ENCODE results near the gene HSF5.
"Not testable (repeated sequence)": the region's sequence is repeated elsewhere in the genome, so short reads cannot be mapped to it uniquely, and the experiment has no call there.

Gene HSF5

DNA sequence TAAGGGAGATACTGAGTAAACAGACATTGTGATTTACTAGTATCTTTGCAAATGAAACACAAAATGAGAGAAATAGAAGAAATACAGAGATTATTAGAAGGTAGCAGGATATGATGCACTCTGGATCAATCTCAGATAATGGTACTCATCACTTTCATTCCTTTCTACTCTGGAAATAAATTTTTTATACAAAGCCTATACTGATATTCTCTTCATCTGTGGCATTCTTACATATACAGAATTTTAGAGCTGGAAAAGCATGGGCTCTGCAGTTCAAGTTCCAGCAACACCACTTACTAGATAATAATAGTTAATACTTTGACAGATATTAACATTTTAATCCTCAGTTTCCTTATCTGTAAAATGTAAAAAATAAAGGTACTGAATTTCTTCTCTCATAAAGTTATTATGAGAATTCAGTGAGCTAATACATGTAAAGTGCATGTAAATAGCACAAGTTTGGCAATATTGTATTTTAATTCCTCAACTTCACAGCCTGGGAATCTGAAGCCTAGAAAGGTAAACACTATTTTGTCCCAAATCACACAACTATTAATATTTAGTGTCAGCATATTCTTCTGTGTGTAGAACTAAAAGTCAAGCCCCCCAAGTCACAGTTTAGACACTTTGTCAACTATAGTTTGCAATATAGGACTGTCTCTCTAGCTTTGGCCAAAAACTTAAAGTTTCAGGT is 77.3 kb downstream of the HSF5 start:
- DNase-seq, result no peak

DNA sequence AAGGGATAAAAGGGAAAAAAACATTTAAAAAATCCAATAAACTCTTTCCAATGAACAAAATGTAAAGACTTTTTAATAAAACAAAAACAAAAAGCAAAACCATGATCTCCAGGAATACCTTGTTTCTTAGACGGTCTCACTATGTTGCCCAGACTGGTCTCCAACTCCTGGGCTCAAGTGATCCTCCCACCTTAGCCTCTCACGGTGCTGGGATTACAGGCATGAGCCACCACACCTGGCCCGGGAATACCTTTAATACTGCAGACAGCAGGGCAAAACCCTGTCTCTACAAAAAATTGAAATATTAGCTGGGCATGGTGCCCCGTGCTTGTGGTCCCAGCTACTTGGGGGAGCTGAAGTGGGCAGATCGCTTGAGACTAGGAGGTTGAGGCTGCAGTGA is 78.8 kb downstream of the HSF5 start:
- no peak for DNase-seq

DNA sequence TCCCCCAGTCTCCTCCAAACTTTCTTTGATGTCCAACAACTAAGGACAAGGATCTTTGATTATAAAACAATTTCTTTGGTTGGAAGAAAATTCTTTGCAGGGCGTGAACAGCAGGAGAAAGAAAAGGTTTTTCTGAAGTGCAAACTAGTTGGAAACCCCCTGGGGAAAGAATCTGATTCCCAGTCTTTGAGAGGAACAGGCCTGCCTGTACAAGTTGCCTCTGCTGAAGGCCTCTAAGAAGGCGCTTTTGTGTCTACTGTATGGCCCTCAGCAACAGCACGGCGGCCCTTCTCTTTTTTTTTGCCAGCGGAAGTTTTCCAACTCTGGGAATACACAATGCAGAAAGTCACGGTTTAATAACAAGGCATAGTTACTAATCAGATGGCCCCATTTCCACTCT is 84.9 kb downstream of the HSF5 start:
- DNase-seq, result peak; percentile 38

DNA sequence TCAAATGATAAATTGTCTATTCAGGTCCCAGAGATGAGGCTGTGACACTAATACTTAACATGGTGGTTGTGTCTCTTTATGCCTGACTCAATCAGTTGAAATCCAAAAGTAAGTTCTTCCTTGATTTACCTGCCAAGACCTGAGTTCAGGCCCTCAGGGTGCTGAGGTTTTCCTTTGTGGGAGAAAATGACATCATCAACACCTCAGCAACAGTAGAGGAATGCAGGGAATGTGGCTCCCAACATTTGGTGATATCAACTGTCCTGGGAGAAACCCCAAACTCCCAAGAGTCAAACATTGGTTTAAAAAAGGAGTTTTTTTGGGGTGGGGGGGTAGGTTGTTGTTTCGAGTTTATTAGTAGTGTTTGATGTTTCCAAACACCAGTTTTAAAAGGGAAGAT is 85.5 kb downstream of the HSF5 start:
- no peak for DNase-seq

DNA sequence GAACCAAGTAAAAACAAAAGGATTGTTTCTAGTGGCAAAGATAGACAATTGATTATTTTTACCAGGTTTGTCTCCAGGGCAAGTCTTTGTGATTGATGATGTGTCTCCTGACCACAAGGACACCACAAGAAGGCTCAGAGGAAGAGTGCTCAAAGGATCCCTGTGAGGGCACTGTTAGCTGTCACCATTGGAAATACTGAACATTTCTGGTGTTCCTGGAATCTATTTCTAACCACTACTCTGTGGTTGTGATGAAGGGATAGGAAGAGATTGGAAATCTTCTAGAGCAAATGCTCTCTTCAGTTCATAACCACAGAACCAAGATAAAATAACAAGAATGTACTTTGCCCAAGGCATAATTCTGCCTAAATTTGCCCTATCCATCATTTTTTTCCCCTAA is 86.2 kb downstream of the HSF5 start:
- DNase-seq, result no peak

DNA sequence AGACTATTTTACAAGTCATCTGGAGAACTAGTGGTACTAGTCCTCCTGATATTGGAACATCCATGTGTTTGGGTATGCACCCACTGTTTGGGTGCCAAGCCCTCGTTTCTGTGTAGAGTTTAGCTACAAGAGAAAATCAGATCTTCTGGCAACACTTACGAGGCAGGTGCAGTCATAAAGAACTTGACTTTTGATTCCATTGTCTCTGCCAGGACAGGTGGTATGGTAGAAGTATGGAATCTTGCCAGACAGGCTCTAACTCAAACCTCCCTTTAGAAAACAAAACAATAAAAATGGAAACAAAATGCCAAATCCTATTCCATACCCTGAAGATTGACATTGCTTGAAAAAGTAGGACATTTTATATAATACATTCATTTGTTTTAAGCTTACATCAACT is 86.9 kb downstream of the HSF5 start:
- peak; percentile 62 for DNase-seq

DNA sequence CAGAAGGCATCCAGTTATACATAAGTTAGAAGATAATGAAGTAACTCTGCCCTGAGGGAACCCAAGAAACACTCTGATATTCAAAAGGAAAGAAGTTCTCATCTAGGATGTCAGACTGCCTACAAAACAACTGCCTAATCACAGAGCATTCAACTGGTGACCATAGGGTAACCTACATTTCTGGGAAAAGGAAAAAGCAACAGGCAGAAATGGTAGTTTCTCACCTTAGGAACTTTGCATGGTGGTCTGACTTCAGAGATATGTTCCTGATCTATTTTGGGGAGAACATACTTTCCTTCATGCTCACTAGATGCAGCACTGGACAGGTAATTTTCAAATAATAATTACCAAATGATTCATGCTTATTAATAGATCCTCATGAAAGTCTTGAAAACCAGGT is 87.4 kb downstream of the HSF5 start:
- peak; percentile 49 for DNase-seq

DNA sequence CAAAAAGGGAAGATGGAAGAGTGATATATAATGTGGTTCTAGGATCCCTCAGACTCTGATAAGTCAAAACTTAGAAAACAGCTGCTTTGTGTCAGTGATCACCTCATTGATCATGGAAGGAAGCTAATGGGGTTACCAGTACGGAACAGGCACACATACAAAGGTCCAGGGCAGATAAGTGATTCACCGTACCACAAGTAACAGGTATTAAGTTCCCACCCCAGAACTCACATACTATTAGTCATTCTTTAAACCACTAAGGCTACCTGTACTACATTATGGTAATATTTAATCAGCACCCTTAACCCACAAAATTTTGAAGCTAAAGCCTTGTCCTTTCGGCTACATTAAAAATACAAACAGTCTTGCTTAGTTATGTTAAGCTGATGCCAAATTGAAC is 88.2 kb downstream of the HSF5 start:
- no peak for DNase-seq

DNA sequence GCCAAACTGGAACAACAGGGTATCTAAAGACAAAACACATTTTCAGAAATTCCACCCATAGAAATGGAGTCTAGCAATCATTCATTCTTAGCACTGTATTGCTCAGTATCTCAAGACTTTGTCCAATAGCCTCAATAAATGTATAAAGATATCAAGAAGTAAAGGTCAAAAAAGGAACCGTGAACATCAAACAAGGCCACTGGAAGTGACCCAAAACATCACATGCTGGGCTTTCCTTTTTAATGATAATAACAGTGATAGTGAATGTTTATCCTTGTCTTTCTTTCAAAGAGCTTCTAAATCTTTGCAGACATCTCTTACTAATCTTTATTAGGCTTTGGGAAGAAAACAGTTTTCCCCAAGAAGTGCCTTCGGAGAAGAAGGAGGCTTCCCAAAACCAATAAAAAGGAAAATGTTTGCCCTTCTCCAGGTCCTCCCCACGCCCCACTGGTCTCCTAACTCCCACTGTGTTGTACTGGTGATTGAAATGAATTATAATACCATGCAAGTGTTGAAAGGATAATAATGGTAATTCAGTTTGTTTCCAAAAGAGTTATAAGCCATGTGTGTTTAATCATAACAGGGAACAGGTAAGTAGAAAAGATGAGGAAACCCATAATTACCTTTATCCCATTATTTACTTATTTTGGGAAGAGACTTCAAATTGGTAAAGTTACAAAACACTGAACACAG is 89.5 kb downstream of the HSF5 start:
- no peak for DNase-seq

DNA sequence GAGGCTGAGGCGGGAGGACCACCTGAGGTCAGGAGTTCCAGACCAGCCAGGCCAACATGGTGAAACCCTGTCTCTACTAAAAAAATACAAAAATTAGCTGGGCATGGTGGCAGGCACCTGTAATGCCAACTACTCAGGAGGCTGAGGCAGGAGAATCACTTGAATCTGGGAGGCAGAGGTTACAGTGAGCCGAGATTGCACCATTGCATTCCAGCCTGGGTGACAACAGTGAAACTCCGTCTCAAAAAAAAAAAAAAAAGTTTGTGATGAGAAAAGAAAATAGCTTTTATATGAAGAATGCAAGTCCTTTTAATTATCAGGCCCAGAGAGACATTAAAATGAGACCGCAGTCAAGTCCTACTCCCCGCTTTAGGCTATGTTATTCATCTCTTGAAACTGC is 90.8 kb downstream of the HSF5 start:
- not testable (repeated sequence) for DNase-seq

DNA sequence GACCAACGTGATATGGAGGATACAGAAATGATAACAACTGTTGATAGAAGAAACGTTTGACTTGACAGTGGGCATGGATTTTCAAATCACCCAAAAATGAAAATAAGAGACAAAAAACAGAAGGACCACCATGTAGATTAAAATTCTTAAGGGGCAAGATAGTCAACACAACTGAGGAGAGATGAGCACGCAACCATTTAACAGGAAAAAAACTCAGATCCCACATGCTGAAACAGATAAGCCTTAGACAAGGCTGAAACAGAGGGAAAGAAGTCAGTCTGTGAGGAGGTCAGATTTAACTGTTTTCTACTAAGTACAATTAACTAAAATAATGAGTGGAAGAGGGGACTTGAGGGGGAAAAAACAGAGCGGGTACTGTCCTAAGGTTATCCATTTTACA is 92.0 kb downstream of the HSF5 start:
- DNase-seq, result no peak

DNA sequence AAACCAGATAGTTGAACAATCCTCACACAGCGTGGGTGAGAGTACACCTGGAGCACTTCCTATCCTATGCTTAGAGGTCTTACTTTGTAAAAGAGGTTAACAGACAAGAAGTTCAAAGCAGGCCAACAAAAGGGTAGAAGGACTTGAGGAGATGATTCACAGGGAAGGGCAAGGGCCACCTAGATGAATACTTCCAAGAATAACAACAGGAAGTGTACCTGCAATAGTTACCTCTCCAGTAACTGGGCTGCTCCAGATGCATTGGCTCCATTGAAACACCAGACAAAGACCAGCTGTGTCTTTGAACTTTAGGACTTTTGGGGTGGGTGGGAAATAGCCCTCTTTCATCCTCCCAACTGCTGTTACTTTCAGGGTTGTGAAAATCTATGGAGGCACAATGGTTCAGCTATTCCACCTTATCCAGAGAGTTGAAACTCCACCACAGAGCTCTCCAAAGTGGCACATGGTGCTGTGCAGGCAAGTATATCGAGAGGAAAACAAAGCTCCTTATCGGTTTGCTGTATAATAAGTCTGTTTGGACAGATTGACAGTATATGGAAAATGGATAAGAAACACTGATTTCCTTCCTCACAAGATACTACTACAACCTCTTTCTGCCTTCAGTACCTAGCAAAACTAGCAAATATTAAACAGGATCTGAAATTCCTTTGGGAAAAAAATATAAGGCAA is 93.5 kb downstream of the HSF5 start:
- DNase-seq, result no peak

DNA sequence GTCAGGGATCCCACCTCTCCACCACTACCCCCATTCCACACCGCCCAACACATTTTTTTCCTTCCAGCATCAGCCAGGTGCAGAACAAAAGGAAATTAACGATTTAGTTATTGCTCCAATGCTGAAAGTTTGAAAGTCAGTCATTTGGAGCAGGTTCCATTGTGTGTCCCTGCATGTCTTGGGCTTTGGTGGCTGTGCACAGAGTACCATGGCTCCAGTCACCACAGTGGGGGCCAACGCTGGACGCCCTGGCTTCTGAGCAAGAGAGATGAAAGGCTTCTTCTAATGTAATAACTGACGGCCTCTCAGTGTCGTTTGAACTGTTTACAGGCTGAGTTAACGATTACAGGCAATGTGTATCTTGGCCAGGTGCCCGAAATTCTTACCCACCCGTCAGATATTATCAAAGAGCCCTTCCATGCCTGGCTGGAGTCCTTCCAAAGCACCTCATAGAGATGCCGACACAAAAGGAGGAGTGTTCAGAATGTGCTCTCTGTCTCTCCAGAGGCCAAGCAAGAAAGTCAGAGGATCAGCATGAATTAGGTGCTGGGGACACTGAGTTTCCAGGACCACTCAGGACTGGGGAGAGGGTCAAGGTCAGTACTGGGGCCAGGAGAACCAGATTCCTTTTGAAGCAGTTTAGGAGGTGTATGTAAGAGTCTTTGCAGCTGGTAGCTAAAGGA is 96.8 kb downstream of the HSF5 start:
- peak; percentile 79 for DNase-seq

DNA sequence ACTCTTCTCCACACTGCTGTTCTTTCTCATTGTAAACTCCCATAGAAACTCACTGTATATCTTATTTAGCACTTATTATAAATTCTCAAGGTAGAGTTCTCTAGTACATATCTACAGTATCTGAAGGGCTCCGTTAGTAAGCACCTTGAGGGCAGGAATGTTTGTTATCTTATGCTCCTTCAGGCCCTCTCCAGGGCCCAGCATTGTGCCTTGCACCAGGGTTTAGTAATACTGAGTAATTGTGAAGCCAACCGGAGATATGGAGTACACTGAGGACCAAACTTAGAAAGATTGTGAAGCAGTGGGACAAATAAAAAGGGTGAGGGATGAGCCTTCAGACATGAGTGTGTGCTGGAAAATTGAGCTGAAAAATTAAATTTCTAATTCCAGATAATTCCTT is 97.3 kb downstream of the HSF5 start:
- no peak for DNase-seq

DNA sequence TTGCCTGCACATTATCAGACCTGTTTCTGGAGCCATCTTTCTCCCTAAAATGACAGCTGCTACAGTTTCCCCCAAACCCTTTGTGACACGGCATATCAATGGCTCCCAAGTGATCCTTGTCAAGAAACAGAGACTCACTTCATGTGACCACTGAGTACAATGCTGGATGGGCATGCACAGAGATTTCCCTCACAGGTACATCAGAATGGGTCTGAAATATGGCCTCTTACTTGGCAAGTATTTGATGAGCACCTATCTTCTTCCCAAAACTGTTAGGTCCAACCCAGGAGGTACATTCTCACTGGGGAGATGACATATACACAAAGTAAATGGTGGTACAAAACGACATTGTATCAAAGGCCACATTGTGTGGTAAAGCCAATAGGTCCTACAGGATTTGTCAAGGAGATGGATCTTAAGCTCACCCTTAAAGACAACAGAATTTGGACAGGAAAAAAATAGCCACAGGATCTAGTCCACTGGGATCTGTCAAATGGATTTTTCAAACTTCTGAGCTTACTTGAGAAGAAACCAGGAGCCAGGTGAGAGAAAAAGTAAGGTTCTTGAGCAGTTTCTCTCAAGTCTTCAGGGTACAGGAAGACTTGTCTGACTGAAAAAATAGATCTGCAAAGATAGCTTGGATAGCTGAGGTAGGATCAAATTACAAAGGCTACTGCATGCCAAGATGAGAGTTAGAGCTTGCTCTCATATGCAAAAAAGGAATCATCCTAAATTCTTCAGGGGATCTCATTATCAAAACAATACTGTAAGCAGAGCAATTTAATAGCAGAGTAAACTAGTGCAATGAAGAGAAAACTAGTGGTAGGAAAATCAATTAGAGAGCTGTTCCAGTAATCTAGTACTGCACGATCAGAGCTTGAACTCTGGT is 99.7 kb downstream of the HSF5 start:
- DNase-seq, result no peak

DNA sequence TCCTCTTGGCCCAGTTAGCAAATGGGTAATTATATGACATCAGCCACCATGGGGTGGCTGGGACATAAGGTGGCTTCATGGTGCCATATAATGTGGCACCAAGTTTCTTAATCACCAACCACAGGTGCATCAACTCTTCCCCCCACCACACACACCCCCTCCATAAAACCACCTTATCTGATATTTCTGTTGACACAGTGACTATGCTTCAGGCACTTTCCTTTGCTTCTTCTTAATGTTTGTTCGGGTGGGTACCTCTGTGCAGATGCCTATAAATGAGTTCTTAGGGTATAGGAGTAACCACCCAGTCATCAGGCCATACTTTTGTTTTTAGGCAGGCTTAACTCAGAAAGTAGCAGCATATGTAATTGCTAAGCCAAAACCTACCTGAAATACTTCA is 100.4 kb downstream of the HSF5 start:
- DNase-seq, result no peak

DNA sequence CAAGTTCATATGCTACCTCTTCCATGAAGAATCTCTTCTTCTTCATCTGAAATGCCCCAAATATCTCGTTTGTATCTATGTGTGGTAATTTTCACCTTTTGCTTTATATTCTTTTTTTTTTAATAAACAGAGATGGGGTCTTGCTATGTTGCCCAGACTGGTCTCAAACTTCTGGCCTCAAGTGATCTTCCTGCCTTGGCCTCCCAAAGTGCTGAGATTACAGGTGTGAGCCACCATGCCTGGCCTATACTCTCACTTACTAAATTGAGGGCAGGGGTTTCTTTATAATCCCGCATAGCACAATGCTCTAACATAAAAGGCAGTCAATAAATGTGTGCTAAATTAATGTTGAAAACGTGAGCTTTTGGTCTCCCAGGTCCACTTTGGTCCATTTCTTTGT is 101.5 kb downstream of the HSF5 start:
- DNase-seq, result no peak

DNA sequence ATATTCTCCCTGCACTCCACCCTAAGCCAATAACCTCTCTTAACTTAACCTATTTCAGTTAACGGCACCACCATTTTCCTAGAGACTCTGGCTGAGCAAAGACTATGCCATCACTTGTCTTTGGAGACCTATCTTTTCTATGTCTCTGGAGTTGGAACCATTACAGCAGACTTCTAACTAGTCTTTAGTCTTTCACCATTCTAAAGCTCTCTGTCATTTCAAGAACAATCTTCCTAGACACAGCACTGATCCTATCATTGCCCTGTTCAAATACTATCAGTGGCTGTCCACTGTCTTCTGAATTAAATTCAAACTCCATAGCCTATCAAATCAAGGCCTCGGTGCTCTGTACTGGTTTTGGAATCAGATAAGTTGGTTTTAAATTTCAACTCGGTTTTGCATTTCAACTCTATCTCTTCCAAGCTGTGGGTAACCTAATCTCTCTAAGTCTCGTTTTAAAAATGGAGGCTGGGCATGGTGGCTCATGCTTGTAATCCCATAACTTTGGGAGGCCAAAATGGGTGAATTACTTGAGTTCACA is 102.8 kb downstream of the HSF5 start:
- no peak for DNase-seq

DNA sequence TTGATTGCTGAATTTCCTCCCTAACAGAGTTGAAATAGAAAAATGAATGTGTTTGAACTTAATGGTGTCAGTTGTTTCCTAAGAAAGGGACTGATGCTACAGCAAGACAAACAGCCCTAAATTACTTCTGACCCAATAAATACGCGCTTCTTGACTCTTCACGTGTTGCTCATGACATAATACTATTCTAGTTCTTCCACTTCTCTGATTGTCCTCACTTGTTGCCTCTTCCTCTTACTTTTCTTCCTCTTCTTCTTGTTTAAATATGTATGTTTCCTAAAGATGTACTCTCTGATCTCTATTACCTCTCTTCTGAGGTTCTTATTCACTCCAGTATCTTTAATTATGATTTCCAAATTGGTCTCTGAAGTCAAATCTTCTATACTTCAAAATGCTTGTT is 103.3 kb downstream of the HSF5 start:
- no peak for DNase-seq

DNA sequence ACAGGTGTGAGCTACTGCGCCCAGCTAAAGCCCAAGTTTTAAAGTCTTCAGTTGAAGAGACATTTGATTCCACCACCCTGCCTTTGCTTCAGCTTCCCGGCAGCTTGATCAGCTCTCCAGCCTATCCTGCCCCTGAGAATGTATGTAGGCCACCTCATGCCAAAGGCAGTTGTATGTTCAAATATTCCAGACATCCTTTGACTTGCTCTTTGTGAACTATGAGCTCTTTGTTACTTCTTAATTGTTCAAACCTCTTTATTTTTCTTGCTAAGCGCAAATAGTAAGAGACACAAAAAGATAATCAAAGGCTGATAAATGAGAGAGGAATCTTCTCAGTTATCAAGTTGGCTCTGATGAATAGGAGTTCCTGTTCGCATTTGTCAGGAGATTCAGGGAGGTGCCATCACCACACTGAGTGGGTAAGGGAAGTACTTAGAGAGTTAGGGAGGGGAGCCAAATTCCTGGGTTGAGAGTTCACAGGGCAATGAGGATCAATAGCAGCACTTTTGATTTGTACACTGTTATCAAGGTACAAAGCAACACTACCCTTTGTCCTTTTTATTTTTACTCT is 104.2 kb downstream of the HSF5 start:
- DNase-seq, result no peak

DNA sequence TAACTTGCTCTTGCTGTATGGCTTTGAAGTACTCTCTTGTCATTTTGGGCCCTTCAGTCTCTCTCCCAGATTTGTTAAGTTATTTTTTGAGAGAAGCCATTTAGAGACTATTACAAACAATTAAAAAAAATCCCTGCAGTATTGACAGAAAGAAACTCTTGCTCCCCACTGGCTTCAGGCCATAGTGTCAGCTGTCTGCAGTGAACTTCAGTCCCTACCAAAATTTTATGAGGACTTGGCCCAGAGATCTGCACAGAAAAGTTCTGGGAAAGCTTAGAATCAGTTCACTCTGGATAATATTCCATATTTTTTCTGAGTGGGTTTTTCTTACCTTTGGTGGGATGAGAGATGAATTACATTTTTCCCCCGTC is 105.4 kb downstream of the HSF5 start:
- no peak for DNase-seq
